Panc1 (cell line): ENCODE data around the gene ERC2. TPM values are rescaled to one million over a fixed set of nuclear protein-coding genes. Genes with fewer than 3 reads are reported as not detected.

ENCODE experiments used
- ATAC-seq: fragments of 200-7000 bp; cut with Tn5 transposase; 2 replicates; pipeline ENCODE4 v1.9.1; 2020; ENCODE audit warnings: mild to moderate bottlenecking, moderate library complexity
- BruUV-seq: library from RNA; stranded (reverse); fragments of 400-500 nt; replicated peaks from 2 replicates; lab custom pipeline; 2021; lab: Mats Ljungman, UMichigan
- CTCF ChIA-PET: fragments of 300-600 bp; sonication (Branson Sonifier 250); formaldehyde crosslinking; loops from one replicate; lab custom pipeline; 2022; ENCODE audit warnings: antibody characterized with exemption; lab: Charles Lee
- POLR2A ChIA-PET: fragments of 300-600 bp; sonication (Branson Sonifier 250); formaldehyde crosslinking; loops from one replicate; lab custom pipeline; 2022; ENCODE audit warnings: antibody characterized with exemption; lab: Charles Lee
- DNase-seq: peaks from one replicate; pipeline ENCODE4 v3.0.0-alpha.2; 2010; ENCODE audit warnings: low read depth, low spot score
- H3K27ac ChIP-seq: 2 replicates; pipeline ENCODE4 v1.5.1; 2011; ENCODE audit warnings: mild to moderate bottlenecking, low read length, inconsistent platforms
- H3K27me3 ChIP-seq: fragments of 200-500 bp; sonication (Bioruptor generic); 2 replicates; pipeline ENCODE4 v1.6.0; 2014; ENCODE audit warnings: low read length, inconsistent platforms; ENCODE audit not compliant: control insufficient read depth, insufficient read depth
- H3K36me3 ChIP-seq: fragments of 200-500 bp; sonication (Bioruptor generic); 2 replicates; pipeline ENCODE4 v1.5.1; 2014; ENCODE audit warnings: inconsistent platforms, mild to moderate bottlenecking, low read length, moderate library complexity; ENCODE audit not compliant: control insufficient read depth, insufficient read depth
- H3K4me1 ChIP-seq: 2 replicates; pipeline ENCODE4 v1.5.1; 2011; ENCODE audit warnings: inconsistent platforms, mild to moderate bottlenecking, low read length, moderate library complexity; ENCODE audit not compliant: control insufficient read depth, insufficient read depth
- H3K4me3 ChIP-seq, 2 experiments: 2 replicates each; pipeline ENCODE4 v1.5.1; 2011 to 2012; ENCODE audit warnings: low read depth in 2 of 2, low read length in 2 of 2, mild to moderate bottlenecking in 2 of 2, inconsistent platforms in 1 of 2, moderate library complexity in 1 of 2
- H3K9me3 ChIP-seq: fragments of 200-500 bp; sonication (Bioruptor generic); 2 replicates; pipeline ENCODE4 v1.5.1; 2014; ENCODE audit warnings: low read depth, mild to moderate bottlenecking, inconsistent platforms, low read length, moderate library complexity; ENCODE audit not compliant: control insufficient read depth, insufficient read depth
- CTCF ChIP-seq: fragments of 450-650 bp; IDR thresholded peaks from 2 replicates; pipeline ENCODE4 v1.5.1; 2017; ENCODE audit warnings: mild to moderate bottlenecking
- POLR2AphosphoS5 ChIP-seq: IDR thresholded peaks from 2 replicates; pipeline ENCODE4 v1.6.1; 2012; ENCODE audit warnings: mild to moderate bottlenecking, low read depth, low read length, moderate library complexity
- REST ChIP-seq, 2 experiments: IDR thresholded peaks; 2 replicates each; pipeline ENCODE4 v1.6.1; 2011 to 2012; ENCODE audit warnings: low read depth in 2 of 2, control low read depth in 1 of 2, low read length in 1 of 2, mild to moderate bottlenecking in 1 of 2, moderate library complexity in 1 of 2; ENCODE audit not compliant: insufficient read depth in 1 of 2
- SIN3A ChIP-seq: IDR thresholded peaks from 2 replicates; pipeline ENCODE4 v1.6.1; 2012; ENCODE audit warnings: low read depth, mild to moderate bottlenecking, low read length, moderate library complexity, borderline replicate concordance; ENCODE audit not compliant: insufficient read depth
- TCF7L2 ChIP-seq: IDR thresholded peaks from 2 replicates; pipeline ENCODE4 v1.6.1; 2011; ENCODE audit warnings: mild to moderate bottlenecking, low read depth, low read length, inconsistent platforms
- in situ Hi-C: cut with HindIII; loops from 2 replicates; pipeline ENCODE4 v1.10.0; 2016; ENCODE audit warnings: low sequenced_read_pairs, low pct_unique_long_range_greater_than_20kb
- intact Hi-C: fragments of 100-400 bp; cut with micrococcal nuclease; formaldehyde crosslinking; loops from one replicate; pipeline ENCODE4 v1.10.0; 2022; ENCODE audit not compliant: unreplicated experiment
- total RNA-seq: library from RNA; stranded (reverse); gene quantifications from one replicate; pipeline ENCODE4 v1.2.1, GENCODE V29; 2021; ENCODE audit not compliant: unreplicated experiment

The ERC2 gene
- total RNA-seq, 1 experiment from 2014 or later, result 0.33 TPM

GRCh38 chr3:55624238-55624637 is 844.0 kb downstream of the ERC2 start:
- TF ChIP-seq POLR2AphosphoS5 (no peak), TCF7L2 (no peak), CTCF (no peak), REST (IDR thresholded peaks at IDR 0.05; ENCODE audit: insufficient read depth in 1 of 2, low read depth in 2 of 2, low read length in 1 of 2) (no peak), SIN3A (no peak)
- Histone ChIP-seq H3K4me3 (no peak overlapping the region), H3K9me3 (no peaks in the 10 kb centered on the region), H3K4me1 (no peaks in the 10 kb centered on the region), H3K36me3 (no peaks in the 10 kb centered on the region), H3K27ac (no peak overlapping the region), H3K27me3 (no peaks in the 10 kb centered on the region)
- CTCF ChIA-PET, result no interaction called here
- ATAC-seq, result no peak
- BruUV-seq, result no TSS peak
- POLR2A ChIA-PET, result no interaction called here
- DNase-seq, result no peak
- in situ Hi-C loops, result no loop called here
- intact Hi-C loops, result no loop called here

DNA sequence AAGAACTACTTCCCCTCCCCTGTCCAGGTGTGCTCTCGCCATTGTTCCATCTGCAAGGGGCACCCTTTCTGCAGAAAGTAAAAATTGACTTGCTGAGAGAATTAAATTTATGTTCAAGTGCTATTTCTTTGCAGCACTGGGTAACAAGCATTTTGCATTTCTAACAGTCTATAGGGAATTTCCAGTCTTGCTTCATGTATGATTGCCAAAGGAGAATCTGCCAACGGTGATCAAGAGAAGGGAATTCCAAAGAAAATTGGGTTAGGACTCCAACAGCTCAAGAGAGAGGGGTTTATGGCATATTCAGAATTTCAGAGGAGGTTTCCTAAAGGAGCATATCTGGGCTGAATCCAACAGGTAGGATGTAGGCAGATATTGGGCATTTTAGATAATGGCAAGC is 844.5 kb downstream of the ERC2 start:
- DNase-seq, result no peak
- intact Hi-C loops, result no loop called here
- CTCF ChIA-PET, result no interaction called here
- Histone ChIP-seq H3K36me3 (no peaks in the 10 kb centered on the region), H3K27ac (no peak overlapping the region), H3K9me3 (no peaks in the 10 kb centered on the region), H3K4me1 (no peaks in the 10 kb centered on the region), H3K27me3 (no peaks in the 10 kb centered on the region), H3K4me3 (no peak overlapping the region)
- in situ Hi-C loops, result no loop called here
- POLR2A ChIA-PET, result no interaction called here
- TF ChIP-seq CTCF, result no peak
- TF ChIP-seq REST (IDR thresholded peaks at IDR 0.05; ENCODE audit: insufficient read depth in 1 of 2, low read depth in 2 of 2, low read length in 1 of 2), result no peak
- TF ChIP-seq POLR2AphosphoS5, result no peak
- TF ChIP-seq SIN3A, result no peak
- no peak for TF ChIP-seq TCF7L2
- BruUV-seq, result no TSS peak
- ATAC-seq, result no peak
